Esophagus squamous epithelium (tissue), 5 donors: Measurements from ENCODE around the gene GANAB. TPM values are rescaled to one million over a fixed set of nuclear protein-coding genes. Genes with fewer than 3 reads are reported as not detected.

ENCODE experiments used
- DNase-seq: peaks from one replicate; lab custom pipeline; 2025; lab: John Stamatoyannopoulos, UW
- H3K27ac ChIP-seq, 4 donors: fragments of 200-600 bp; sonication (generic); one replicate each; pipeline ENCODE4 v1.5.1; 2016 to 2019; ENCODE audit warnings: mild to moderate bottlenecking in 1 of 4
- H3K27me3 ChIP-seq, 4 donors: fragments of 200-600 bp; sonication (generic); 1 replicate in 3 of 4; 2 replicates in 1 of 4; pipeline versions ENCODE4 v1.5.1 to v1.6.0; 2017 to 2021; ENCODE audit warnings: antibody characterized with exemption in 1 of 4
- H3K36me3 ChIP-seq, 3 donors: fragments of 200-600 bp; sonication (generic); one replicate each; pipeline ENCODE4 v1.5.1; 2016 to 2019
- H3K4me1 ChIP-seq, 3 donors: fragments of 200-600 bp; sonication (generic); one replicate each; pipeline ENCODE4 v1.5.1; 2017 to 2019
- H3K4me3 ChIP-seq, 4 donors: fragments of 200-600 bp; sonication (generic); 1 replicate in 3 of 4; 2 replicates in 1 of 4; pipeline ENCODE4 v1.5.1; 2016 to 2019; ENCODE audit warnings: mild to moderate bottlenecking in 2 of 4, moderate library complexity in 1 of 4
- H3K9me3 ChIP-seq, 3 donors: fragments of 200-600 bp; sonication (generic); one replicate each; pipeline ENCODE4 v1.5.1; 2016 to 2019
- POLR2A ChIP-seq, 4 donors: fragments of 450-650 bp; IDR thresholded peaks; one replicate each; pipeline ENCODE4 v1.6.1; 2017; ENCODE audit warnings: antibody characterized with exemption in 4 of 4, mild to moderate bottlenecking in 4 of 4, moderate library complexity in 3 of 4
- WGBS, 2 donors: methylation state at CpG; one replicate each; pipeline ENCODE4 v1.1.5; 2018; 5-methylcytosine and 5-hydroxymethylcytosine counted together
- intact Hi-C: fragments of 100-400 bp; cut with DNase I; formaldehyde crosslinking; loops from one replicate; pipeline ENCODE4 v1.15.0; 2022
- total RNA-seq, 4 donors: library from RNA; depleted of rRNA; stranded (reverse); fragments of >200 nt; gene quantifications; one replicate each; pipeline ENCODE4 v1.1.0, GENCODE V29; 2016
- TF ChIP-seq, protein P1 (sequence below), 6 experiments: fragments of 450-650 bp in 4 of 6; fragments of 200-600 bp in 2 of 6; sonication (generic) in 2 of 6; IDR thresholded peaks; one replicate each; pipeline ENCODE4 v1.5.1; 2016 to 2019; ENCODE audit warnings: antibody characterized with exemption in 6 of 6, mild to moderate bottlenecking in 4 of 6, moderate library complexity in 4 of 6
- donor health status: DM: yes; HTN: yes; CAD: no.

Gene GANAB
- total RNA-seq, 4 donors from 2014 or later: 90.8 to 97.2 (median 95.0) TPM

DNA sequence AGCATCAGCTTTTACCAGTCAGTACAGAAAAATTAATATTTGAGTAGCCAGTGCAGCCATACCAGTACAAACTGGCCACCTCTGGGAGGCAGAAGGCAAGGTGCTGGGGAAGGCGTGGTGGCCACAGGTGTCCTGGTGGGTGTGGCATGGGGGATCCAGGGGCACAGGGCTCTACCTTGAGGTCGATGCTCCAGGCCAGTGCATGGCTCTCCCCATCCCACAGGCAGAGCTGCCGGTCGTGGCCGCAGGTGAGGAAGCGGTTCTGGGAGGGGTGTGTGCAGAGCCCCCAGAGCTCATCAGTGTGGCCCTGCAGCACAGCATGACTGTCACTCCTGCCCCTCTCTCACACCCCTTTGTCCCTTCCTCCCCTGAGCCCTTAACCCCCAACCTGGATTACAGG is 40.9 kb downstream of the GANAB start:
- Histone ChIP-seq H3K4me3 (no peak overlapping the region), H3K4me1 (peaks cover 10 to 71% (median 18%) of the 10 kb centered on the region in 3 donors), H3K27ac (no peak overlapping the region), H3K9me3 (no peaks in the 10 kb centered on the region), H3K27me3 (no peaks in the 10 kb centered on the region), H3K36me3 (peaks cover 4 to 71% (median 10%) of the 10 kb centered on the region in 3 donors)
- TF ChIP-seq, protein P1, sequence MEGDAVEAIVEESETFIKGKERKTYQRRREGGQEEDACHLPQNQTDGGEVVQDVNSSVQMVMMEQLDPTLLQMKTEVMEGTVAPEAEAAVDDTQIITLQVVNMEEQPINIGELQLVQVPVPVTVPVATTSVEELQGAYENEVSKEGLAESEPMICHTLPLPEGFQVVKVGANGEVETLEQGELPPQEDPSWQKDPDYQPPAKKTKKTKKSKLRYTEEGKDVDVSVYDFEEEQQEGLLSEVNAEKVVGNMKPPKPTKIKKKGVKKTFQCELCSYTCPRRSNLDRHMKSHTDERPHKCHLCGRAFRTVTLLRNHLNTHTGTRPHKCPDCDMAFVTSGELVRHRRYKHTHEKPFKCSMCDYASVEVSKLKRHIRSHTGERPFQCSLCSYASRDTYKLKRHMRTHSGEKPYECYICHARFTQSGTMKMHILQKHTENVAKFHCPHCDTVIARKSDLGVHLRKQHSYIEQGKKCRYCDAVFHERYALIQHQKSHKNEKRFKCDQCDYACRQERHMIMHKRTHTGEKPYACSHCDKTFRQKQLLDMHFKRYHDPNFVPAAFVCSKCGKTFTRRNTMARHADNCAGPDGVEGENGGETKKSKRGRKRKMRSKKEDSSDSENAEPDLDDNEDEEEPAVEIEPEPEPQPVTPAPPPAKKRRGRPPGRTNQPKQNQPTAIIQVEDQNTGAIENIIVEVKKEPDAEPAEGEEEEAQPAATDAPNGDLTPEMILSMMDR (IDR thresholded peaks at IDR 0.05): no peak
- TF ChIP-seq POLR2A (IDR thresholded peaks at IDR 0.05): no peak
- DNase-seq: no peak
- WGBS, 2 donors: 83 to 86% methylated on average over 6 of the region's 6 CpGs
- intact Hi-C loops: no loop called here

DNA sequence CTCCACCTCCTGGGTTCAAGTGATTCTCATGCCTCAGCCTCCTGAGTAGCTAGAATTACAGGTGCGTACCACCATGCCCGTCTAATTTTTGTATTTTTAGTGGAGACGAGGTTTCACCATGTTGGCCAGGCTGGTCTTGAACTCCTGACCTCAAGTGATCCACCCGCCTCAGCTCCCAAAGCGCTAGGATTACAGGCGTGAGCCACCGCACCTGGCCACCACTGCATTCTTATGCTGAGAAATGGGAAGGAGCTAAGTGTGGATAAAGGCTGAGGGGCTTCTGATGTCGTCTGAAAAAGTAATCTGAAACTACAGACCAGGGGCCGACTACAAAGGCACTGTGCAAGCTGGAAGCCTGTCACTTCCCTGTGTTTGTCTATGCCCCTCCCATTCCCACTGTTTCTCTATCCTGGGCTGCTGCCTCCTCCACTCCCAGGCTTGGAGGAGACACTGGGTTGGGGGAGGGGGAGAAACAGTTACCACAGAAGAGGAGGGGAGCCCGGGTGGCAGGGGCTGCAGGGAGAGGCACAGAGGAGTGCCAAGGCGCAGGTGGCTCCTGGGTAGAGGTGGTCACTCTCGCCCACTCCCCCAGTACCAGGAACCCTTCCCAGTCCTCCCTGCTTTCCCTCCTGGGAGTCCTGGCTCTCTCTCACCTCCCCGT is 41.8 kb downstream of the GANAB start:
- no peak for TF ChIP-seq POLR2A (IDR thresholded peaks at IDR 0.05)
- TF ChIP-seq, protein P1 (IDR thresholded peaks at IDR 0.05): no peak
- peaks cover 15 to 76% (median 21%) of the 10 kb centered on the region in 3 donors for H3K4me1 ChIP-seq
- intact Hi-C loops: no loop called here
- H3K9me3 ChIP-seq: no peaks in the 10 kb centered on the region
- WGBS, 2 donors: 66 to 77% methylated on average over 7 to 10 of the region's 13 CpGs
- peaks cover 4 to 62% (median 7%) of the 10 kb centered on the region in 3 donors for H3K36me3 ChIP-seq
- H3K27ac ChIP-seq: no peak overlapping the region
- no peaks in the 10 kb centered on the region for H3K27me3 ChIP-seq
- DNase-seq: no peak
- H3K4me3 ChIP-seq: no peak overlapping the region

DNA sequence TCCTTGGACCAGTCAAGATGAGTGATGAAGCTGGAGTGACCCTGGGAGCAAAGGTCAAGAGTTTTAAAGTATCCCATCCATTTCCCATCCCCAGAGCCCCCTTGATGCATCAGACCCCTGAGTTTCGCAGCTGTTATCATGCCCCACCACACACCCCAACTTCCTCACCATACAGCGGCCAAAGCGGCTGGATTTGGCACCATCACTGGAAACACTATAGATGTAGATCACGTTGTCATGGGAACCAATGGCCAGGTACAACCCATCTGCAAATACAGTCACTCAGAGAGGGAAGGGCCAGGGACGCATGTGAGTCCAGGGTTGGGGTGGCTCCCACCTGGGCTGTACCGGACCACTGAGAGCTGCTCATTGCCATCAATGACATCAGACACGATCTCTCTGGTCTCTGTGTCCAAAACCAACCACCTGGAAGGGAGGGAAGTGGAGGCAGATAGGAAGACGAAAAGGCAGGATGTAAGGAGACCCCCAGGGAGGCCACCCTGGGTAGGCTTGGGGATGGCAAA is 42.6 kb downstream of the GANAB start:
- Histone ChIP-seq H3K4me1 (peaks cover 22 to 83% (median 25%) of the 10 kb centered on the region in 3 donors), H3K9me3 (no peaks in the 10 kb centered on the region), H3K27ac (peak overlapping the region in 3 of 4 donors; percentile 95 to 99 (median 99)), H3K4me3 (no peak overlapping the region), H3K27me3 (no peaks in the 10 kb centered on the region), H3K36me3 (peaks cover 4 to 54% (median 5%) of the 10 kb centered on the region in 3 donors)
- DNase-seq: no peak
- no peak for TF ChIP-seq POLR2A (IDR thresholded peaks at IDR 0.05)
- TF ChIP-seq, protein P1 (IDR thresholded peaks at IDR 0.05): no peak
- intact Hi-C loops: no loop called here
- 91 to 94% methylated on average over 5 to 7 of the region's 8 CpGs for WGBS, 2 donors

DNA sequence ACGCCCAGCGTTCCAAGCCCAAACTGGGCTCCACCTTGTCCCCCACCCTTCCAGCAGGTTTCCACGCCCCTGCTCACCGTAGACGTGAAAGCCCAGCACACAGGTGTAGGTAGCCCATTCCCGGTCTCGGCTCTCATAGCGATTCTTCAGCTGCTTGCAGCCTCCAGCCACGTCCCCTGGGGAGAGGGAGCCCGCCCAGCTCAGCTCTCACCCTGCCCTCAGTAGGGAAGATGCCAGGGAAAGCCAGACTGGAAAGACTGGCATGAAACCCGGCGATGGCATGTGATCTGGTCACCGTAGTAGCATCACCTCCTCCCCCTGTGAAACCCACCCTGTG is 43.4 kb downstream of the GANAB start:
- H3K27ac ChIP-seq: peak overlapping the region; percentile 95 to 99 (median 98)
- H3K4me3 ChIP-seq: peak overlapping the region; percentile 89 to 99 (median 94)
- no peaks in the 10 kb centered on the region for H3K9me3 ChIP-seq
- WGBS, 2 donors: 44% methylated on average over 9 of the region's 13 CpGs; no CpG with 5 or more reads in 1 of the 2 donors
- peaks cover 9 to 54% (median 10%) of the 10 kb centered on the region in 3 donors for H3K36me3 ChIP-seq
- TF ChIP-seq POLR2A (IDR thresholded peaks at IDR 0.05): no peak
- TF ChIP-seq, protein P1 (IDR thresholded peaks at IDR 0.05): no peak
- intact Hi-C loops: no loop called here
- DNase-seq: no peak
- H3K27me3 ChIP-seq: no peaks in the 10 kb centered on the region
- peaks cover 27 to 87% (median 33%) of the 10 kb centered on the region in 3 donors for H3K4me1 ChIP-seq
